Heart left ventricle (tissue), 13 donors: ENCODE data around the gene SLX4.

Source experiments
- CTCF ChIP-seq, 12 donors: fragments of 200-600 bp; sonication (generic) in 4 of 12; IDR thresholded peaks; one replicate each; pipeline versions ENCODE4 v1.5.0 to v1.8.0; 2018 to 2022; ENCODE audit warnings: antibody characterized with exemption in 12 of 12, mild to moderate bottlenecking in 5 of 12
- POLR2A ChIP-seq, 2 donors: fragments of 450-650 bp; IDR thresholded peaks; one replicate each; pipeline ENCODE4 v1.6.1; 2017; ENCODE audit warnings: antibody characterized with exemption in 2 of 2, mild to moderate bottlenecking in 2 of 2, moderate library complexity in 2 of 2
- donor health status: ischemic (EF 13 %, LVEDD 7.1; RV severe dilation, severe dysfunction).
- donor health status: DM: no; HTN: yes; CAD: no.
- donor health status: DM: no; HTN: no; CAD: no.
- donor health status: ischemic (EF 25% LVEDD 6.9; RV normal size, moderate dysfunction).
- donor health status: ischemic (EF 25% LVEDD 5.7; RV mildly dilated, moderate dysfunction).
- donor health status: ischemic (EF 35%, LVEDD 5.7; RV mildly dilated, moderate dysfunction).
- donor health status: nonischemic (EF 11% LVEDD 7.7; RV severe dilation, severe dysfunction).
- donor health status: DM: yes; HTN: yes; CAD: no.
- donor health status: PGD.
- donor health status: ischemic (EF 29% LVEDD 5.4; RV normal size, mild dysfunction).
- donor health status: nonischemic (EF 23%, LVEDD 6.1; RV moderate dilation, normal function).

DNA sequence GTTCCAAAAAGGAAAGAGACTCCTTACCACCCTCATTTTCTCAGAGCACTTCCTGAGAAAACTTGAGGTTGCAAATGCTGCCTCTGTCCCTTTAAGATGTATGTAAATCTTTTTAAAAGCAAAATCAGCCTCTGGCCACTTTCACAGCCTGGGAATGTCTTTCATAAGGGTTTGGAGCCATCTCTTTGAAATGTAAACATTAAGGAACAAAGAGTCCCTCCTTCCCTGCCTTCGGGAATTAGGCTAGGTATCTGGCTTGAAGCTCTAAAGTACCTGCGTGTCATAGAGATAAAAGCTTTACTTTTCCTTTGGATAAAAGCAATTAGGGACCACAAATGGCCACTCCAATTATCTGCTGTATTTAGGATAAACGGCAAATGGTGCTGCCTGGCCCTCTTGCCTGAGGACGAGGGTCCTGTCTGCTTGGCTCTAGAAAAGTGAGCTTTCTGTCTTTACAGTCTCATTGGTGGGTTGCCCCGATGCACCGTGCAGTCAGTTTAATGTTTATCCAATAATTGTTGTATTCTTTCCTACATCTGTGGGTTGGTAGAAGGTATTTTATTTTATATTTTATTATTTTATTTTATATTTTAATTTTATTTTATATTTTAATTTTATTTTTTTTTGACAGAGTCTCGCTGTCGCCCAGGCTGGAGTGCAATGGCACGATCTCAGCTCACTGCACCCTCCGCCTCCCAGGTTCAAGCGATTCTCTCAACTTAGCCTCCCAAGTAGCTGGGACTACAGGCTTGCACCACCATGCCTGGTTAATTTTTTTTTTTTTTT lies 58.1 kb downstream of the SLX4 start:
- no peak for TF ChIP-seq CTCF (IDR thresholded peaks at IDR 0.05)
- no peak for TF ChIP-seq POLR2A (IDR thresholded peaks at IDR 0.05)
